Glutamatergic neuron (in vitro differentiated cells): ENCODE results near the gene LRRC74A. TPM values are rescaled to one million over a fixed set of nuclear protein-coding genes. Genes with fewer than 3 reads are reported as not detected.
"Not testable (repeated sequence)": the region's sequence is repeated elsewhere in the genome, so short reads cannot be mapped to it uniquely, and the experiment has no call there.

Experiments
- DNase-seq: peaks from one replicate; pipeline ENCODE4 v3.0.0; 2022
- H3K27ac Mint-ChIP-seq: one replicate; pipeline ENCODE4 v1.8.0; 2020; ENCODE audit warnings: mild to moderate bottlenecking, mixed read lengths, inconsistent platforms; ENCODE audit not compliant: unreplicated experiment
- H3K27me3 Mint-ChIP-seq: one replicate; pipeline ENCODE4 v1.8.0; 2020; ENCODE audit warnings: mild to moderate bottlenecking, moderate library complexity, mixed read lengths, inconsistent platforms; ENCODE audit not compliant: unreplicated experiment
- H3K36me3 Mint-ChIP-seq: one replicate; pipeline ENCODE4 v1.8.0; 2020; ENCODE audit warnings: mild to moderate bottlenecking, mixed read lengths, inconsistent platforms; ENCODE audit not compliant: unreplicated experiment
- H3K4me1 Mint-ChIP-seq: one replicate; pipeline ENCODE4 v1.8.0; 2020; ENCODE audit warnings: mild to moderate bottlenecking, low read depth, mixed read lengths, inconsistent platforms; ENCODE audit not compliant: unreplicated experiment
- H3K4me3 Mint-ChIP-seq: one replicate; pipeline ENCODE4 v1.8.0; 2020; ENCODE audit warnings: mild to moderate bottlenecking, mixed read lengths, inconsistent platforms; ENCODE audit not compliant: unreplicated experiment
- H3K9me3 Mint-ChIP-seq: one replicate; pipeline ENCODE4 v1.8.0; 2020; ENCODE audit warnings: mild to moderate bottlenecking, moderate library complexity, mixed read lengths, inconsistent platforms; ENCODE audit not compliant: unreplicated experiment
- total RNA-seq: library from RNA; stranded (reverse); fragmentation: NEBNext Ultra II Directional; extraction: Animal tissue kit (Norgen Biotek cat#: 25700); gene quantifications from one replicate; pipeline ENCODE4 v1.2.1, GENCODE V29; 2021; ENCODE audit not compliant: unreplicated experiment
- TF ChIP-seq, protein P1 (sequence below): fragments of 200-600 bp; sonication (generic); IDR thresholded peaks from one replicate; pipeline ENCODE4 v1.5.0; 2021; ENCODE audit not compliant: partially characterized antibody, unreplicated experiment

LRRC74A gene
- total RNA-seq, 1 donor from 2014 or later = not detected

DNA sequence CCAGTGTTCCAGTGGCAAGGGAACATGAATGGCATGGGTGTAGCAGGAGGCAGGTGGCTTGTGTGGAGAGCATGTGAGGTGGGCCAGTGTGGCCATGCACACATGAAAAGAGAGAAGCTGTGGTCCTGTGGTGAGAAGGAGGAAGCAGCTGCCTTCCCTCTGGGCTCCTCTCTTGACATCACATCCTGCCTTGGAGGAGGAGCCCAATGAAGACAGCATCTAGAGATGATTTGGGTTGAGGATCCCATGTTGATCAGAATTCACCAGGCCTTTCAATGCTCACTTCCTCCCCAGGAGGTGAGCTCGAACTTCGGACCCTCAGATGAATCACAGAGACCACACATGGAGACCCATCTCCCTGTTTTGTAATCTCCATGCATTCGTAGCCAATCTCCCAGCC lies 82.6 kb downstream of the LRRC74A start:
- Mint-ChIP-seq H3K4me3 (no peak overlapping the region), H3K4me1 (peaks cover 11% of the 10 kb centered on the region), H3K27ac (no peak overlapping the region), H3K27me3 (peaks cover 3% of the 10 kb centered on the region), H3K36me3 (no peaks in the 10 kb centered on the region), H3K9me3 (no peaks in the 10 kb centered on the region)
- no peak for DNase-seq
- TF ChIP-seq, protein P1, sequence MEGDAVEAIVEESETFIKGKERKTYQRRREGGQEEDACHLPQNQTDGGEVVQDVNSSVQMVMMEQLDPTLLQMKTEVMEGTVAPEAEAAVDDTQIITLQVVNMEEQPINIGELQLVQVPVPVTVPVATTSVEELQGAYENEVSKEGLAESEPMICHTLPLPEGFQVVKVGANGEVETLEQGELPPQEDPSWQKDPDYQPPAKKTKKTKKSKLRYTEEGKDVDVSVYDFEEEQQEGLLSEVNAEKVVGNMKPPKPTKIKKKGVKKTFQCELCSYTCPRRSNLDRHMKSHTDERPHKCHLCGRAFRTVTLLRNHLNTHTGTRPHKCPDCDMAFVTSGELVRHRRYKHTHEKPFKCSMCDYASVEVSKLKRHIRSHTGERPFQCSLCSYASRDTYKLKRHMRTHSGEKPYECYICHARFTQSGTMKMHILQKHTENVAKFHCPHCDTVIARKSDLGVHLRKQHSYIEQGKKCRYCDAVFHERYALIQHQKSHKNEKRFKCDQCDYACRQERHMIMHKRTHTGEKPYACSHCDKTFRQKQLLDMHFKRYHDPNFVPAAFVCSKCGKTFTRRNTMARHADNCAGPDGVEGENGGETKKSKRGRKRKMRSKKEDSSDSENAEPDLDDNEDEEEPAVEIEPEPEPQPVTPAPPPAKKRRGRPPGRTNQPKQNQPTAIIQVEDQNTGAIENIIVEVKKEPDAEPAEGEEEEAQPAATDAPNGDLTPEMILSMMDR = no peak

DNA sequence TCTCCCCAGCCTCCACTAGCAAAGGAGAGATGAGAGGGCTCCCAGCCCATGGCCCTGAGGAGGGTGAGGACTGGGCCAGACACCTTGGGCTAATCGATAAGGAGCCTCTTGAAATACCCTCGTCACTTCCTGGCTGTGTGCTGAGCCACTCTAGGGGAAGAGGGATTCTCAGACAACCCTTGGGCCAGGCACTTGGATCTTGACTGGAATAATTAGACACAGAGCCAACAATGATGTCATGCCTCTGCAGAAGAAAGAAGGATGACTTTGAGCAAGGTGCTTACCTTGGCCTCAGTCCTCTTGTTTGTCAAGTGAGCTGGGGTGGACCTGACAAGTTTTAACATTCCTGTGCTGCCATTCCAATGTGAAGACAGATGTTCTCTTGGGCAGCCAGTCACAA lies 83.1 kb downstream of the LRRC74A start:
- H3K27me3 Mint-ChIP-seq = peaks cover 1% of the 10 kb centered on the region
- H3K4me3 Mint-ChIP-seq = no peak overlapping the region
- DNase-seq = no peak
- H3K27ac Mint-ChIP-seq = no peak overlapping the region
- no peaks in the 10 kb centered on the region for H3K9me3 Mint-ChIP-seq
- H3K4me1 Mint-ChIP-seq = peaks cover 11% of the 10 kb centered on the region
- H3K36me3 Mint-ChIP-seq = no peaks in the 10 kb centered on the region
- TF ChIP-seq, protein P1 = no peak

DNA sequence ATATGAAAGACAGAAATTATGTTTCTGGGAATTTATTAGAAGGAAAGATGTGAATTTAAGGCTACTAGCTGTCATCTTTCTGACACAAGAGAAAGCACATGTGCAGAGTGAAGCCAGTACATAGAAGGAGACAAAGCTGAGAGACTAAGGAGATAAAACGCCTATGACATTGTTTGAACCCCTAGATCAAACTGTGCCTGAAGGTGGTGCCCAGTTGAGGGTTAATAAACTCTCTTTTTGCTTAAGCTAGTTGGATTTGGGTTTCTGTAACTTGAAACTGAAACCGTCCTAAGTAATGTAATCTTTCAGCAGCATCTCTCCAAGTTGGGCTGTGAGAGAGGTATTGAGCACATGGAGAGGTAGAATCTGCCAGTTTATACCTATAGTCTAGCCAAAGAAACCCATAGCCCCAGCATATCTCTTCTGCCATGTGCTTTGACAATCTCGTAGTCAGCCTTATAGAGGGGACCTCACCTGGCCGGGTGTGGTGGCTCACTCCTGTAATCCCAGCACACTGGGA lies 84.2 kb downstream of the LRRC74A start:
- TF ChIP-seq, protein P1 = no peak
- no peak overlapping the region for H3K27ac Mint-ChIP-seq
- H3K27me3 Mint-ChIP-seq = peaks cover 1% of the 10 kb centered on the region
- H3K4me1 Mint-ChIP-seq = peaks cover 5% of the 10 kb centered on the region
- H3K4me3 Mint-ChIP-seq = no peak overlapping the region
- DNase-seq = no peak
- no peaks in the 10 kb centered on the region for H3K36me3 Mint-ChIP-seq
- H3K9me3 Mint-ChIP-seq = no peaks in the 10 kb centered on the region

DNA sequence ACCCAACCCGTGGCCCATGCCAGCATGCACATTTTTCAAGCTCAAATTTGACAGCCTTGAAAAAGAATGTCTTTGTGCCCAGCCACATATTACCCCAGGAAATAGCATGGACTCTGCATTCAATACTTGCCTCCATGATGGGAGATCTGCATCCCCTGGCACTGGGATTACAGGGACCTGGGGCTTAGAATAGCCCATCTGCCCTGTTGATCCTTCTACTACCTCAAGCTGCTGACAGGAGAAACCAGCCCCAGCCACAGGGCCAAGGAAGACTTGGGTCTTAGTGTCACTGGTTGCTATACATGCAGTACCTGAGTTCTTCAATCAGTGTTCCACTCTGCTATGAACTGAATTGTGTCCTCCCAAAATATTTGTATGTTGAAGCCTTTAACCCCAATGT lies 85.3 kb downstream of the LRRC74A start:
- no peak for DNase-seq
- H3K27ac Mint-ChIP-seq = no peak overlapping the region
- TF ChIP-seq, protein P1 = no peak
- H3K27me3 Mint-ChIP-seq = peaks cover 1% of the 10 kb centered on the region
- H3K36me3 Mint-ChIP-seq = no peaks in the 10 kb centered on the region
- H3K4me3 Mint-ChIP-seq = no peak overlapping the region
- peaks cover 9% of the 10 kb centered on the region for H3K4me1 Mint-ChIP-seq
- no peaks in the 10 kb centered on the region for H3K9me3 Mint-ChIP-seq

DNA sequence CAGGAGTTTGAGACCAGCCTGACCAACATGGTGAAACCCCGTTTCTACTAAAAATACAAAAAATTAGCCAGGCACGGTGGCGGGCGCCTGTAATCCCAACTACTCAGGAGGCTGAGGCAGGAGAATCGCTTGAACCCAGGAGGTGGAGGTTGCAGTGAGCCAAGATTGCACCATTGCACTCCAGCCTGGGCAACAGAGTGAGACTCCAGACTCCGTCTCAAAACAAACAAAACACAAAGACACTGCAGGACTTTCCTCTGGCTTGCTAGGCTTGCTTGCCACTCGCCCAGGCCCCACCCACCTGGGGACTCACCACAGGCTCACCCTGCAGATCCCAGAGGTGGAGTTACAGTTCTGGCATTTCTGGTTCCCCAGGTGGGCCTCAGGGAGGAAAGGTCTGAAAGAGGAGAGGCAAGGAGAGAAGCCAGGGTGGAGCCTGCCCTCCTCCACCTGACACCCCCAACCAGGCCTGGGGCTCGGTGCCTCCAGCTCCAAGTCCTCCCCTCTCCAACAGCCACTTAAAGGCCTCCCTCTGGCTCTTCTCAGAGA lies 88.4 kb downstream of the LRRC74A start:
- not testable (repeated sequence) for H3K9me3 Mint-ChIP-seq, H3K27ac Mint-ChIP-seq, H3K4me3 Mint-ChIP-seq, DNase-seq, H3K36me3 Mint-ChIP-seq
- H3K27me3 Mint-ChIP-seq = peaks cover 10% of the 10 kb centered on the region
- H3K4me1 Mint-ChIP-seq = peaks cover 34% of the 10 kb centered on the region
